GM19372 (cell line): ENCODE results near the gene POC1A.

ENCODE experiments used
- ATAC-seq: cut with Tn5 transposase; IDR thresholded peaks from one replicate; pipeline ENCODE4 v1.9.1; 2021; ENCODE audit warnings: mild to moderate bottlenecking, low read depth, moderate library complexity; ENCODE audit not compliant: unreplicated experiment

Gene POC1A

GRCh38 chr3:52089691-52090090, 64.5 kb downstream of the POC1A start:
- no peak for ATAC-seq

- no peak for ATAC-seq
Measured at GRCh38 chr3:52088445-52089367, 65.5 kb downstream of the POC1A start.

DNA sequence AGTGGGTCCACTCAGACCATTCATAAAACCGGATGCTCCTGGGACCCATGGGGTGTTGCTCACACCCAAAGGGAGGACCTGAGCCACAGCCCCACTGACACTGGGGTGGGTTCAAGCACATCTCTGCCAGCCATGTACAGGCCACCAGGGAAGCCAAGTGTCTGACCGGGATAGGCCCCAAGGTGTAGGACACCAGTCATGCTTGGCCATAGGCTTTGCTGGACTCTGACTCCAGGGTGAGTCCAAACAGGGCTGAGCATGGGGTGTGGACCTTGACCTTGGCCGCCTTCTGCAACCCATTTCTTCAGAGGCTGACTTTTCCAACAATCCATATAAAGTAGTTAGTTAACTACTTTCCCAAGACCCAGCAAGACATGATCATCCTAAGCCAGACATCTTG, 66.5 kb downstream of the POC1A start:
- no peak for ATAC-seq

DNA sequence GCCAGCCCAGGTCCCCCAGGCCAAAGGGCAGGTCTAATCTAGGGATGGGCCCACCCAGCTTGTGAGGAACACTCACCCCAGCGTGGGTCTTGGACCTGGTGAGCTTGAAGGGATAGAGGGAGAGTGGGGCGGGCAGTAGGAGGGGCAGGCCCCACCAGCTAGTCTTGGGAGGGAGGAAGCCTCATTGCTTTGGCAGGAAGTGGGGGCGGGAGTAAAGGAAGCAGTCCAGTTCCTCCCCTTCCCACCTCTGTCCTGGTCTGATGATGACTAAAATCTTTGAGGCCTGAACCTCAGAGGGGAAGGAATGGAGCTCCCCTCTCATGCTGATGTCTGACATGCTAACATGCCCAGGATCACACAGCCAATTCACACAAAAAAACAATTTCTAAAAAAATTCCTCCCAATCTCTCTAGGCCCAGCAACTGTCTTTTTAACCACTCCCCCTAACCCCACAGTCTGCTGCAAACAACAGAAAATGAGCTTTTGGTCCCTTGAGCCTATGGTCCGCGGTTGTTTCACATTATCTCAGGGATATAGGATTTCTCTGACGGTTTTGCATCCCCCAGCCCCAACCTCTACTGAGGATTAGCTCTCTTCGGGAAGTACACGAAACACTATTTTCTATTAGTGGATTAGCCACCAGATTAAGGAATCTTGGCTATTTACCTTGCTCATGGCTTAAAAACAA, 67.1 kb downstream of the POC1A start:
- ATAC-seq, result no peak

GRCh38 chr3:52086461-52086860, 67.8 kb downstream of the POC1A start:
- ATAC-seq, result no peak

- no peak for ATAC-seq
Measured at GRCh38 chr3:52085681-52086282, 68.4 kb downstream of the POC1A start.

DNA sequence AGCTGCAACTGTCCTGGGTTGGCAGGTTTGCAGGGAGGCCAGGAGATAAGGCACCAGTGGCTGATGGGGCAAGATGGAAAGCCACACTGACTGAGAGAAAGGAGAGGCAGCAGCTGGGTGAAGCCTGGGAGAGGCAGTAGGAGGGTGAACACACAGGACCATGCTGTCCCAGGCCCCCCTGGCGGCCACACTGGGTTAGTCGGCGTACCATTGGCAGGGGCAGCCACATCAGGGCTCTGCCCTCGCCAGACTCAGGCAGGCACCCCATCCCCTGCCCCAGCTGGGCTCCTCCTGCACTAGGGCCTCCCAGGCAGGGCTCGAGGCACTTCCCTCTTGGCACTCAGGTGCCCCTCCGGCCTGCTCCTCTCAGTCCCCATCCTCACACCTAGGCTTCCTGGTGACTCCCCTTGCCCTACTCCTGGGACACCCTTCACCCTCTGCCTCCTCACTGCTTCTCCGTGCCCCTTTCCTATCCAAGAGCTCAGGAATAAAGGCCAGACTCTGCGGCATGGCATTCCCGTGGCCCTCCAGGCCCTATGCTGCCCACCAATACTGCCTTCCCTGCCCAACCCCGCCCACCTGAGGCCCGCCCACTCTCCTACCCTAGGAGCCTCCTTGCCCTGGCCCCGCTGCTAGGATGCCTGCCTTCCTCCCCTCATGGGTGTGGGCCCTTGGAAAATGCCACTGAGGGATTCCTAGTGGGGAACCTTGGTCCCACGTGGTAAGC, 69.1 kb downstream of the POC1A start:
- no peak for ATAC-seq

DNA sequence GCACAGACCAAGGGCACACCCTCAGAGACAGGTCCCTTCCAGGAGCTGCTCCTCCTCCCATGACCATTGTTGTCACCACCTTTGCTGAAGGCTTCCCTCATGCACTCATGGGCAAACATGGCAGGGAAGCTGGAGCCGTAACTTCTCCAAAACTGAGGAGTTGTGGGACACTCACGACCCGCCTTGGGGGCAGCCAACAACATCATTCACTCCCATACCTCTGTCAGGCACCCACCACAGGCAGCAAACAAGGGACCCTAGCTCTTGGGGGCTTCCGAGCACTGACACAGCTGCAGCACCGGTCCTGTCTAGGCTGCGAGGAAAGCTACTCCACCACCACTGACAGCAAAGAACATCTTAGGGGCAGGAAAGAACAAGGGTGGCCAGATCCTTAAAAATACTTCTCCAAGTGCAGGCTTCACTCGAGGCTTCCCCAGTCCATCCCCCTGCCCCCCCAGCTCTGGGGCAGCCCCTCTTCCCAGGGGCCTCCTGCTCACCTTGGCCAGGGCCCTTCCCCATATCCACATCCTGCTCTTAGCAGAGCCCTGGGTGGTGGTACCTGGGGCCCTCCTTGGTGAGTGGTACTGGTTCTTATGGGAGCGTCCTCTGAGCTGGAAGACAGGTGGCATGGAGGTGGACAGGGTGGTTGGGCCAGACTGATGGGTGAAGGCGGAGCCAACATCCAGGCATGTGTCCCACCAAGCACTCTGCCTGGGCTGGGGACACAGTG, 69.8 kb downstream of the POC1A start:
- ATAC-seq, result no peak

GRCh38 chr3:52083556-52084087, 70.6 kb downstream of the POC1A start:
- ATAC-seq, result no peak

DNA sequence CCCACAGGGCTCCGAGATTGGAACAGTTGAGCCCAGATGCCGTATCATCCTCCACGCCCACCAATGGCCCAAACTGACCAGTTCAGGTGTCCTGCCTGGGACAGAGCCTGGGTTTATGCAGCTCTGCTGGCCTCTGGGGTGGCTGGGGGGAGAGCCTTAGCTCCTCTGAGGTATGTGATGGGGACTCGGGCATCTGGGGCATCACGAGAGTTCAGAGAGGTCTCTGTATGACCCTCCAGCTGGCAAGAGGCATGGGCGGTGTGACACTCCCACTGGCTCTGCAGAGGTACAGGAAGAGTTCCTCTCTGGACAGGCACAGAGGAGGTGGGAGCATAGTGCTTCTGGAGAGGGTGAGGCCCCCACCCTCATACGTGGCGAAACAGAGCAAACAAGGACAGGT, 71.3 kb downstream of the POC1A start:
- ATAC-seq, result no peak

GRCh38 chr3:52080830-52081719, 73.1 kb downstream of the POC1A start:
- no peak for ATAC-seq

GRCh38 chr3:52079958-52080357, 74.3 kb downstream of the POC1A start:
- ATAC-seq, result no peak

GRCh38 chr3:52078781-52079560, 75.3 kb downstream of the POC1A start:
- no peak for ATAC-seq

DNA sequence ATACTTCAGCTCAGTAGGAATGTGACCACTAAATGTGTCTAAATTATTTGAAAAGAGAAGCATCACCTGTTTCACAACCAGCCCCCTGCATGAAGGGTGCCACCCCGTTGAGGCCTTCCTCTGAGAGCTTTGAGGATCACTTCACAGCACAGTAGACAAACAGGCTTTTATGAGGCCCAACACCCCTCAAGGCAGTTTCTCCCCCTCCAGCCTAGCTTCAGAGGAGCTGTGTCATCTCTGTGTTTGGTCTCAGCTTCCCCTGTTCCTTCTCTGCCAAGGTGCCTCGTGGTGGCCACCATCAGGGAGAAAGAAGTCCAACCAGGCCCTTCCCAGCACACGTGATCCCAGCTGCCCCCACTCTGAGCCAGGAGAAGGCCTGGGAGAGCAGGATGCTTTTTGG, 76.3 kb downstream of the POC1A start:
- ATAC-seq, result no peak

GRCh38 chr3:52076896-52077780, 77.1 kb downstream of the POC1A start:
- ATAC-seq, result no peak

DNA sequence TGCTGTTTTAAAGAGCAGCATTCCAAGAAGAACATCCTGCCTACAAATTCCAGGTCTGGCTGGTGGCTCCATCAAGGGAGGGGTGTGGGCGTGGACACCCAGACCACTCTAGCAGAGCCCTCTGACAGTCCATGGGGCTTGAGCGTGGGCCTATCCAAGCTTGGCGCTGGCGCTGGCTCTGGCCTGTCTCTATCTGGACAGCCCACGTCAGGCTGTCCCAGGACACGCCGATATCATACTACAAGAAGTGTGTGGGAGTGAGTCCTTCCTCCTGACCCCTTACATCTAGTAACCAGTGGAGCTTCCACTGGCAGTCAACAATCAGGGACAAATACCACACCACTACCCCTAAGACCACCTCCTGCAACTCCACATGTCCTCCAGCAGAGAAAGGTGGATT, 80.7 kb downstream of the POC1A start:
- ATAC-seq, result no peak

DNA sequence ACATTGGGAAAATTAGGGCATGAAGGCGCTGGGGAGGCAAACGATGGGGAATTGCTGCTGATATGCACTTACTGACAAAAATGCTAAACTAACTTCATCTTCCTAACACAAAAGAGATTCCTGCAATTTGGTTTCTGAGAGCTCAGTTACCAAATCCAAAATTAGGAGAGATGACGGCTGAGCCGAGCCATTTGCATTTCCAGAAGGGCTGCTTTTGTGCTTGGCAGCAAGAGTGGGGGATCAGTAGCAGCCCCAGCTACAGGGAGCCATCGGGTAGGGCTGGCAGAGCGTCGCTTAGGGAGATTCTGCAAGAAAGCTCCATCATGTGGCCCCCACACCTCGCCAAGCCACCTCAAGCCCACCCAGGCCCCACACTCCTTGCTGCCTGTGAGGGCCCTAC, 81.8 kb downstream of the POC1A start:
- ATAC-seq, result no peak
